Right lobe of liver (tissue), 4 donors: Measurements from ENCODE around the gene PVR.

Experiments
- CTCF ChIP-seq, 4 donors: fragments of 200-600 bp in 3 of 4; fragments of 450-650 bp in 1 of 4; IDR thresholded peaks; one replicate each; pipeline versions ENCODE4 v1.5.1 to v1.8.0; 2016 to 2022; ENCODE audit warnings: antibody characterized with exemption in 4 of 4, mild to moderate bottlenecking in 2 of 4
- POLR2A ChIP-seq: fragments of 450-650 bp; IDR thresholded peaks from one replicate; pipeline ENCODE4 v1.6.1; 2017; ENCODE audit warnings: antibody characterized with exemption, mild to moderate bottlenecking
- donor health status: DM: no; HTN: no; CAD: no.
- donor health status: DM: no; HTN: no; CAD: no.
- donor health status: DM: no; HTN: yes; CAD: no.

GRCh38 chr19:44668985-44669764 is 25.5 kb downstream of the PVR start:
- TF ChIP-seq POLR2A (no peak), CTCF (IDR thresholded peaks at IDR 0.05) (no peak)
